ENCODE measurements around the gene IDH3A. TPM values are rescaled to one million over a fixed set of nuclear protein-coding genes. Genes with fewer than 3 reads are reported as not detected.
A peak's percentile ranks its signal among the peaks of the same experiment; 100 is the strongest.

The IDH3A gene
- total RNA-seq, 2 donors from 2014 or later, result 17.8 to 39.7 TPM

GRCh38 chr15:78167227-78167888 is 18.2 kb downstream of the IDH3A start:
- H3K4me3 ChIP-seq, result no peak overlapping the region
- 87 to 94% methylated on average over 10 of the region's 10 CpGs for WGBS, 2 donors
- DNase-seq (no peak), ATAC-seq (no peak)
- no peaks in the 10 kb centered on the region for H3K9me3 ChIP-seq
- no peaks in the 10 kb centered on the region for H3K27me3 ChIP-seq
- no peak overlapping the region for H3K27ac ChIP-seq
- H3K36me3 ChIP-seq (replicated peaks in 1 of 2; ENCODE audit: insufficient read depth in 1 of 2, low read depth in 2 of 2), result peaks cover 12 to 30% of the 10 kb centered on the region in 2 donors
- intact Hi-C loops (cut with DNase I), result no loop called here
- TF ChIP-seq, protein P1, sequence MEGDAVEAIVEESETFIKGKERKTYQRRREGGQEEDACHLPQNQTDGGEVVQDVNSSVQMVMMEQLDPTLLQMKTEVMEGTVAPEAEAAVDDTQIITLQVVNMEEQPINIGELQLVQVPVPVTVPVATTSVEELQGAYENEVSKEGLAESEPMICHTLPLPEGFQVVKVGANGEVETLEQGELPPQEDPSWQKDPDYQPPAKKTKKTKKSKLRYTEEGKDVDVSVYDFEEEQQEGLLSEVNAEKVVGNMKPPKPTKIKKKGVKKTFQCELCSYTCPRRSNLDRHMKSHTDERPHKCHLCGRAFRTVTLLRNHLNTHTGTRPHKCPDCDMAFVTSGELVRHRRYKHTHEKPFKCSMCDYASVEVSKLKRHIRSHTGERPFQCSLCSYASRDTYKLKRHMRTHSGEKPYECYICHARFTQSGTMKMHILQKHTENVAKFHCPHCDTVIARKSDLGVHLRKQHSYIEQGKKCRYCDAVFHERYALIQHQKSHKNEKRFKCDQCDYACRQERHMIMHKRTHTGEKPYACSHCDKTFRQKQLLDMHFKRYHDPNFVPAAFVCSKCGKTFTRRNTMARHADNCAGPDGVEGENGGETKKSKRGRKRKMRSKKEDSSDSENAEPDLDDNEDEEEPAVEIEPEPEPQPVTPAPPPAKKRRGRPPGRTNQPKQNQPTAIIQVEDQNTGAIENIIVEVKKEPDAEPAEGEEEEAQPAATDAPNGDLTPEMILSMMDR (IDR thresholded peaks at IDR 0.05), result no peak
- no peak for TF ChIP-seq POLR2A (IDR thresholded peaks at IDR 0.05)
- no peaks in the 10 kb centered on the region for H3K4me1 ChIP-seq

- Histone ChIP-seq H3K4me3 (no peak overlapping the region), H3K27me3 (no peaks in the 10 kb centered on the region), H3K27ac (no peak overlapping the region), H3K36me3 (replicated peaks in 1 of 2; ENCODE audit: insufficient read depth in 1 of 2, low read depth in 2 of 2) (peaks cover 12 to 30% of the 10 kb centered on the region in 2 donors), H3K4me1 (no peaks in the 10 kb centered on the region), H3K9me3 (no peaks in the 10 kb centered on the region)
- TF ChIP-seq, protein P1 (IDR thresholded peaks at IDR 0.05), result no peak
- TF ChIP-seq POLR2A (IDR thresholded peaks at IDR 0.05), result no peak
- WGBS, 2 donors, result 81 to 93% methylated on average over 5 of the region's 5 CpGs
- no peak for ATAC-seq
- intact Hi-C loops (cut with DNase I), result no loop called here
- no peak for DNase-seq
Observed at GRCh38 chr15:78168608-78169007, 19.4 kb downstream of the IDH3A start.

- no peak for ATAC-seq
- WGBS, 2 donors, result 77 to 87% methylated on average over 17 of the region's 17 CpGs
- TF ChIP-seq, protein P1 (IDR thresholded peaks at IDR 0.05), result no peak
- TF ChIP-seq POLR2A (IDR thresholded peaks at IDR 0.05), result no peak
- Histone ChIP-seq H3K4me1 (no peaks in the 10 kb centered on the region), H3K9me3 (no peaks in the 10 kb centered on the region), H3K4me3 (no peak overlapping the region), H3K36me3 (replicated peaks in 1 of 2; ENCODE audit: insufficient read depth in 1 of 2, low read depth in 2 of 2) (peaks cover 7 to 20% of the 10 kb centered on the region in 2 donors), H3K27me3 (no peaks in the 10 kb centered on the region), H3K27ac (no peak overlapping the region)
- DNase-seq, result peak in 2 of 4 donors; percentile 7 to 25
- intact Hi-C loops (cut with DNase I), result no loop called here
Observed at GRCh38 chr15:78170848-78171773, 21.9 kb downstream of the IDH3A start.

GRCh38 chr15:78171864-78172472 is 22.8 kb downstream of the IDH3A start:
- 96 to 97% methylated on average over 9 of the region's 9 CpGs for whole genome bisulfite sequencing, 2 donors
- H3K27ac ChIP-seq, result no peak overlapping the region
- H3K36me3 ChIP-seq (replicated peaks in 1 of 2; ENCODE audit: insufficient read depth in 1 of 2, low read depth in 2 of 2), result peaks cover 0 to 17% of the 10 kb centered on the region in 2 donors
- no peak for DNase-seq
- no peak for TF ChIP-seq POLR2A (IDR thresholded peaks at IDR 0.05)
- TF ChIP-seq, protein P1 (IDR thresholded peaks at IDR 0.05), result no peak
- H3K9me3 ChIP-seq, result no peaks in the 10 kb centered on the region
- intact Hi-C loops (cut with DNase I), result no loop called here
- no peak for ATAC-seq
- no peaks in the 10 kb centered on the region for H3K27me3 ChIP-seq
- no peak overlapping the region for H3K4me3 ChIP-seq
- H3K4me1 ChIP-seq, result no peaks in the 10 kb centered on the region
